GM21825 (cell line): Measurements from ENCODE around the gene SNAPC5.
"Not testable (repeated sequence)": the region's sequence is repeated elsewhere in the genome, so short reads cannot be mapped to it uniquely, and the experiment has no call there.

Experiments used
- ATAC-seq: cut with Tn5 transposase; IDR thresholded peaks from one replicate; pipeline ENCODE4 v1.9.1; 2021; ENCODE audit warnings: mild to moderate bottlenecking, moderate library complexity; ENCODE audit not compliant: unreplicated experiment

Gene SNAPC5

GRCh38 chr15:66497502-66498455 lies at the start of gene SNAPC5:
SNAPC5 (minus strand) TSS chr15:66497762; CDS start chr15:66497731, 31 bp downstream.
- peak; percentile 82 for ATAC-seq

- no peak for ATAC-seq
Measured at GRCh38 chr15:66545255-66545654, 47.7 kb upstream of the SNAPC5 start.

- no peak for ATAC-seq
Measured at GRCh38 chr15:66542896-66543295, 45.3 kb upstream of the SNAPC5 start.

- no peak for ATAC-seq
Measured at GRCh38 chr15:66535056-66535455, 37.5 kb upstream of the SNAPC5 start.

GRCh38 chr15:66524838-66525237 lies 27.3 kb upstream of the SNAPC5 start:
- ATAC-seq: no peak

- no peak for ATAC-seq
Measured at GRCh38 chr15:66523926-66524325, 26.4 kb upstream of the SNAPC5 start.

GRCh38 chr15:66515901-66516322 lies 18.4 kb upstream of the SNAPC5 start:
- no peak for ATAC-seq

- ATAC-seq: no peak
Measured at GRCh38 chr15:66514586-66514985, 17.0 kb upstream of the SNAPC5 start.

GRCh38 chr15:66508293-66508883 lies 10.8 kb upstream of the SNAPC5 start:
- no peak for ATAC-seq

- no peak for ATAC-seq
Measured at GRCh38 chr15:66505818-66506217, 8.3 kb upstream of the SNAPC5 start.

GRCh38 chr15:66505430-66505811 lies 7.9 kb upstream of the SNAPC5 start:
- ATAC-seq: no peak

GRCh38 chr15:66504563-66505429 lies 7.2 kb upstream of the SNAPC5 start, which contains the start of the genes RPL4 and ZWILCH:
RPL4 (minus strand) TSS chr15:66504855; CDS start chr15:66504790, 65 bp downstream.
ZWILCH (plus strand) TSS chr15:66505326; CDS start chr15:66505339, 13 bp downstream.
- ATAC-seq: peak; percentile 67

GRCh38 chr15:66503780-66504562 lies 6.4 kb upstream of the SNAPC5 start:
- no peak for ATAC-seq

GRCh38 chr15:66503041-66503648 lies 5.6 kb upstream of the SNAPC5 start:
- not testable (repeated sequence) for ATAC-seq

- no peak for ATAC-seq
Measured at GRCh38 chr15:66502491-66502890, 4.9 kb upstream of the SNAPC5 start.

GRCh38 chr15:66500346-66500745 lies 2.8 kb upstream of the SNAPC5 start:
- not testable (repeated sequence) for ATAC-seq

GRCh38 chr15:66498501-66499386 lies 1.2 kb upstream of the SNAPC5 start:
- no peak for ATAC-seq

GRCh38 chr15:66496951-66497501 lies 536 bp downstream of the SNAPC5 start:
- peak; percentile 15 for ATAC-seq
